ENCODE results near the gene PLBD2.
"Not testable (repeated sequence)": the region's sequence is repeated elsewhere in the genome, so short reads cannot be mapped to it uniquely, and the experiment has no call there.

The PLBD2 gene

GRCh38 chr12:113333877-113334785 is 24.3 kb upstream of the PLBD2 start:
- DNase-seq, result no peak

GRCh38 chr12:113334786-113335539 is 23.4 kb upstream of the PLBD2 start, which contains the start of gene SLC8B1:
Gene SLC8B1 (minus strand): TSS chr12:113335109. CDS start chr12:113332878, 2,231 bp downstream.
- DNase-seq, result peak in 57 of 58 donors; percentile 12 to 89 (median 77)

DNA sequence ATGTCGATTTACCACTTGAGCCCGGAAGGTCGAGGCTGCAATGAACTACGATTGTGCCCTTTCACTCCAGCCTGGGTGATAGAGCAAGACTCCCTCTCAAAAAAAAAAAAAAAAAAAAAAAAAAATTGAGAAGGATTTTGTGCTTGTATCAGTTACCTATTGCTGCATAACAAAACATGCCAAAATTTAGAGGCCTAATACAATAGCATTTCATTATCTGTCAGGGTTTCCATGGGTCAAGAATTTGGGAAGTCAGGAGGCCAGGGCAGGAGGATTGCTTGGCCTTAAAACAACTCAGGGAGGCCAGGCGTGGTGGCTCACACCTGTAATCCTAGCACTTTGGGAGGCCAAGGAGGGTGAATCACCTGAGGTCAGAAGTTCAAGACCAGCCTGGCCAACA is 18.8 kb upstream of the PLBD2 start:
- DNase-seq, result no peak

DNA sequence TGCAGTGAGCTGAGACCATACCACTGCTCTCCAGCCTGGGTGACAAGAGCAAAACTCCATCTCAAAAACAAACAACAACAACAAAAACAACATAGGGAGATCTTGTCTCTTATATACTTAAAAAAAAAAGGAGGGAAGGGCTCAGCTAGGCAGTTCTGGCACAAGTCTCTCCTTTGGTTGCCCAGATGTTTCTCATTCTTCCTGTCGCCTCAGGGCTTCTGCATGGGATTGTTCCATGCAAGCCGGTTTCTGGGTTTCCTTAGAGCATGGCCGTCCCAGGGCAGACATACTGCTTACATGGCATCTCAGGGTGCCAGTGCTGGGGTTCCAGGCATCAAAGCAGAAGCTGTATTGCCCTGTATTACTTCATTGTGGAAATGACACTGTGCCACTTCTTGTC is 18.3 kb upstream of the PLBD2 start:
- DNase-seq, result no peak

- no peak for DNase-seq
Observed at GRCh38 chr12:113341535-113341934, 16.9 kb upstream of the PLBD2 start.

DNA sequence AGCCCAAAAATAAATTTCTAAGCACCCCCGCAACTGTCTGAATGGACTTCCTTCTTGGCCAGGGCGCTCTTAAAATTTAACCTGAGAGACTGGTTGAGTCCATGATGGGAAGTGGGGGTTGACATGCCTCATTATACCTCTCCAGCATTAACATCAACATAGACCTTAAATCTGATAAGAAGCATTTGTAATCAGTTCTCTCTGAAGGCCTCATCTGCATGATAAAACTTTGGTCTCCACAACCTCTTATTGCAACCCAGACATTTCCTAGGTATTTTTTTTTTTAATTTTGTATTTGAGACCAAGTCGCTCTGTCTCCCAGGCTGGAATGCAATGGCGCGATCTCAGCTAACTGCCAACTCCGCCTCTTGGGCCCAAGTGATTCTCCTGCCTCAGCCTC is 13.1 kb upstream of the PLBD2 start:
- no peak for DNase-seq

- DNase-seq, result no peak
Observed at GRCh38 chr12:113346353-113346752, 12.0 kb upstream of the PLBD2 start.

- no peak for DNase-seq
Observed at GRCh38 chr12:113347107-113347506, 11.3 kb upstream of the PLBD2 start.

- no peak for DNase-seq
Observed at GRCh38 chr12:113347892-113348291, 10.5 kb upstream of the PLBD2 start.

- no peak for DNase-seq
Observed at GRCh38 chr12:113348849-113349536, 9.4 kb upstream of the PLBD2 start.

- no peak for DNase-seq
Observed at GRCh38 chr12:113351089-113351488, 7.3 kb upstream of the PLBD2 start.

- DNase-seq, result not testable (repeated sequence)
Observed at GRCh38 chr12:113354192-113354591, 4.2 kb upstream of the PLBD2 start.

DNA sequence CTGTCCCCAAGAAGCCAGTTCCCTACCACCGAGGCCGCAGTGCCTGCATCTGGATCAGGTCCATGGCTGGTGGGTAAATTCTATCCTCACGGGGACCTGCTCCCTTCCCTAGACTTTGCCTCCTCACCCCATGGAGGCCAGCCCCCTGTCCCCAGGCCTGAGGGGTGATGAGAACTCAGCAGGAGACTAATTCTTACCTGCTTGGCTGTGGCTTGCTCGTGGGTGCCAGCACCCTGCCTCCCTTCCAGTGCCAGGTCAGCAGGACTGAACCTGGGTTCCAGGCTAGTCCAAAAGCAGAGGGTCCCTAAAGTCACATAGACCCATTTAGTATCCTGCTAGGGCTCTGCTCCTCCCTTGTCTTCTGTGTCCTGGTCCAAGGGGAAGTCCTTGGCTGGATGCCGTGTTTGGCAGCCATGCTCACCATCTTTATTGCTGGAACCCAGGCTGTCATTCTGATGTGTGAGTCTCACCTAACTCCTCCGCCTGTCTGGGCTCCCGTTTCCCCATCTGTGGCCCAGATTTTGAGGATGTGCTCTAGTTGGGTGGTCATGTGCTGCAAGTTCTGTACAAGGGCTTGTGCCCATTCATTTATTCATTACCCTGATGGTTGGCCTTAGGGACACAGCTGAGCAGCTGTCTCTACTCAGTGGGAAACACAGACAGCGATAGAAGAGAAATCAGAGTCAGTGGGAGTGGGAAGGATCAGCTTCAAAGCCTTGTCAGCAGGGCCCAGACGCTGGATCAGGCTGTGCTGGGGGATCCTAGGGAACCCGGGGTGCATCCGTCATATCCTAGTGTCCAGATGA is 949 bp downstream of the PLBD2 start:
- peak in 57 of 58 donors; percentile 6 to 87 (median 64) for DNase-seq

DNA sequence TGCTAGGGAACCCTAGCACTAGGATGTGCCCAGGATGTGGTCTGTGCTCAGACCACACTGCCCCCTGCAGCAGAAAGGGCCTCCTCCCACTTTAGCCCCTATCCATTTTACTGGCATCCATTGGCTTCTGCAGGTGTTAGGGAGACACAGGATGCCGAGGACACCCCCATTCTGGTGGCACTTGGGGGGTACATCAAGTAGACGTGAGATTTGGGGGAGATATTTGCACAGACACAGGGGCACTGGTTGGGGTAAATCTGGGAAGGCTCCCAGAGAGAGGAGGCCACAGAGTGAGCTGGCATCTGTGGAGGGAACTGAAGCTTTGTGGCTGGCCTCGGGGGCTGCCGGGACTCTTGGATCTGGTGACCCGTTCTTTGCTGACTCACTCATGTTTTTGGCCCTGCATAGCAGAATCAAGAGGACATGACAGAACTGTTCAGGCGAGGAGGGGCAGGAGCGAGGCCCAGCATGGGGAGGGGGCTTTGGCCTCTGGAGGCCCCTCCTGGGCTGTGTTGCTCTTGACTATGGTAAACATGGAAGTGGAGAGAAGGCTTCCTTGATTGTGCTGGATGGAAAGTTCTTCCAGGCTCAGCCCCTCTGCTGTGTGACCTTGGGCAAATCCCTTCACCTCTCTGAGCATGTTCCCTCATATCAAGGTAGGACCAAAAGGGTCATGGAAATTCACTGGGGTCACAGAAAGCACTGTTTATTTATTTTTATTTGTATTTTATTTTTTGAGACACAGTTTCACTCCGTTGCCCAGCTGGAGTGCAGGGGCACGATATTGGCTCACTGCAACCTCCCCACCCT is 1.8 kb downstream of the PLBD2 start:
- DNase-seq, result peak in 4 of 58 donors; percentile 7 to 38 (median 28)

GRCh38 chr12:113361574-113362370 is 3.4 kb downstream of the PLBD2 start:
- no peak for DNase-seq

DNA sequence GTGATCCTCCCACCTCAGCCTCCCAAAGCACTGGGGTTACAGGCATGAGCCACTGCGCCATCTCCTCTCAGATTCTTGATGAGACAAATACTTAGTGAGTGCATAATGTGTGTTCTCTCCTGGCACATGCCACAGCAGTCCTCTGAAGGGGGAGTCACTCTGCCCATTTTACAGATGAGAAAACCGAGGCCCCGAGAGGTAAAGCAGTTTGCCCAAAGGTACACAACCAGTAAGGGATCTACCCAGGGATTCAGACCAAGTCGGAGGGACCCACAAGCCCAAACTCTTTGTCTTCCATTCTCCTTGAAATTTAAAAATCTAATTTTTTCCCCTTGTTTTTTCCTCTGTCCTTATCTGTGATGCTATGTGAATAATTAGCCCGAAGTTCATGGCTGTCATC is 6.3 kb downstream of the PLBD2 start:
- DNase-seq, result no peak

- DNase-seq, result no peak
Observed at GRCh38 chr12:113365639-113366395, 7.4 kb downstream of the PLBD2 start.

DNA sequence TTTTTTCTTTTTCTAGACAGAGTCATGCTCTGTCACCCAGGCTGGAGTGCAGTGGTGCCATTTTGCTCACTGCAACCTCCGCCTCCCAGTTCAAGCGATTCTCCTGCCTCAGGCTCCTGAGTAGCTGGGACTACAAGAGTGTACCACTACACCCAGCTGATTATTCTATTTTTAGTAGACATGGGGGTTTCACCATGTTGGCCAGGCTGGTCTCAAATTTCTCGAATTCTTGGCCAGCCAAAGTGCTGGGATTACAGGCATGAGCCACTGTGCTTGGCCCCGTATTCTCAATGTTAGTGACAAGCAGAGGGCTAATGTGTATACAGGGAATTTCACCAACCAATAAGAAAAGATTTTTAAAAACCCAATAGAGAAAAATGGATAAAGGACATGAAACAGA is 8.4 kb downstream of the PLBD2 start:
- DNase-seq, result no peak
